ENCODE measurements around the gene ARHGDIB.

GRCh38 chr12:14992673-14993072, 31.3 kb upstream of the ARHGDIB start:
- no peak for TF ChIP-seq ZNF274 (IDR thresholded peaks at IDR 0.05; ENCODE audit: low read depth, low read length)
- no peak for TF ChIP-seq CTCF (IDR thresholded peaks at IDR 0.05 in 2 of 3, conservative IDR thresholded peaks at IDR 0.05 in 1 of 3; ENCODE audit: borderline replicate concordance in 1 of 3, insufficient read depth in 1 of 3, low read depth in 2 of 3, low read length in 2 of 3)
- no peak for TF ChIP-seq POLR2A (IDR thresholded peaks at IDR 0.05; ENCODE audit: borderline replicate concordance, extremely low read depth, insufficient read depth, insufficient read length)
- no peak for TF ChIP-seq EZH2phosphoT487 (IDR thresholded peaks at IDR 0.05; ENCODE audit: borderline replicate concordance)
- no peak for TF ChIP-seq TCF7L2 (IDR thresholded peaks at IDR 0.05; ENCODE audit: borderline replicate concordance, extremely low read depth, insufficient read depth, insufficient read length)
- TF ChIP-seq MAX (IDR thresholded peaks at IDR 0.05), result no peak
- TF ChIP-seq EZH2 (IDR thresholded peaks at IDR 0.05), result no peak
- TF ChIP-seq ZBTB33 (IDR thresholded peaks at IDR 0.05; ENCODE audit: extremely low read depth, insufficient replicate concordance, low read length), result no peak
- no peak for TF ChIP-seq REST (IDR thresholded peaks at IDR 0.05; ENCODE audit: low read depth)
- TF ChIP-seq RAD21 (IDR thresholded peaks at IDR 0.05; ENCODE audit: low read depth), result no peak
